ENCODE measurements around the gene ST6GAL1.

The ST6GAL1 gene

DNA sequence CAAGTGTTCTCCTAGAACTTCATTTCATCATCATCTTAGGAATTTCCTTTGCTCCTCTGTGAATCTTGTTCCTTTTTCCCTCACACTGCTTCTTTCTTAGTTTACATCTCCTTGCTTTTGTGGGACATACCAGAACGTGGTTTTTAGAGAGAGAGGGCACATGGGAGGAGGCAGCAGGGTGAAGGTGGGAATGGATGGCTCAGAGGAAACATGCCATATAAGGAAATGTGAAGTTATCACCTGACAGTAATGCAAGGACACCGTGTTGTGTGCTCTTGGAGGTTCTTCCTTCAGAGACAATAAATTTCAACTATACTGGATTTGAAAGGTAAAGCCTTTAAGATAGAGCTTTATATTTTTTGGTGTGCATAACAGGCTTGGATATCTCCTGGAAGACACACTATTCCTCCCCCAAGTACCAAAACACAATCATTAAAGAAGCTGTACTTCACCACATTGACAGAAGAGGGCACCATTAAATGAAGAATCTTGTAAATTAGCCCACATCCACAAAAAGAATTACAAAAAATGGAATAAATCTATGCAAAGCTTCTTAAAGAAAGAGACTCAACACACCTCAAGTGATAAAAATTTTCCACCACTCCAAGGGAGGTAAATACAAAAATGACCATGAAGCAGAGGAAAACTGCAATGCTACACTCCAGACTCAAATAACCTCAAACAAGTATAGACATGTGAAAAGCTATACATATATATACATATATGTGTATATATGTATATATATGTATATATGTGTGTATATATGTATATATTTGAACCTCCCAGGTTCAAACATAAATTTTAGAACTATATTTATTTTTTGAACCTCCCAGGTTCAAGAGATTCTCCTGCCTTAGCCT, 182.8 kb downstream of the ST6GAL1 start:
- DNase-seq (ENCODE audit: low read depth in 2 of 2), result no peak

DNA sequence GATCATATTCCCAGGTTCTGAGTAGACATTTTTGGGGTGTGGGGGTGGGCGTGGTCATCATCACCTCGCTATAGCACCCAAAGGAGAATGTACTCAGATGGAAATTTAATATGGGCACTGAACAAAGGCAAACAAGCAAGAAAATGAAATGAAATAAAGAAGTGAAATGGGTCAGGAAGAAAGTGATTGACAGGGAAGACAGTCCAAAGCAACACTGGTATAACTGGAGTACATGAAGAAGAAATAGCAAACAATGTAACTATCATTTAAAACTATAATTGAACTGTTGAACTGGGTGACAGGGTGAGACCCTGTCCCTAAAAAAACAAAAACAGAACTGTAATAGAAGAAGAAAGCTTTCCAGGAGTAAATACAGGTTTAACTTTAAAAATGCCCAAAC, 184.2 kb downstream of the ST6GAL1 start:
- no peak for DNase-seq (ENCODE audit: low read depth in 2 of 2)

DNA sequence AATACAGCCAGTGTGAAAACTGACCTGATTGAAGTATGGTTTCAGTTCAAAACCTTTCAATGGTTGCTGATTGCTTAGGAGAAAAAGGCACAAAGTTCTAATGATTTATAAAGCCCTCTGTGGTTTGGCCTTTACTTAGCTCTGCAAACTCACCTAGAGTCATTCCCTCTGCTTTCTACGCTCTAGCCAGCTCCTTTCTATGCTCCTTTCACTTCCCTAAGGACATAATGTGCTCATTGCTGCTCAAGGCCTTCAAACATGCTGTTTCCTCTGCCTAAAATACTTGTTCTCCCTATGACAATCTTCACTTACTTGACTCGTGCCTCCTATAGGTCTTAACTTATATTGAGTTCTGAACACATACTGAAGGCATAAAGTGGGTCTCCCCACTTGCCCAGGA, 190.0 kb downstream of the ST6GAL1 start:
- no peak for DNase-seq (ENCODE audit: low read depth in 2 of 2)

DNA sequence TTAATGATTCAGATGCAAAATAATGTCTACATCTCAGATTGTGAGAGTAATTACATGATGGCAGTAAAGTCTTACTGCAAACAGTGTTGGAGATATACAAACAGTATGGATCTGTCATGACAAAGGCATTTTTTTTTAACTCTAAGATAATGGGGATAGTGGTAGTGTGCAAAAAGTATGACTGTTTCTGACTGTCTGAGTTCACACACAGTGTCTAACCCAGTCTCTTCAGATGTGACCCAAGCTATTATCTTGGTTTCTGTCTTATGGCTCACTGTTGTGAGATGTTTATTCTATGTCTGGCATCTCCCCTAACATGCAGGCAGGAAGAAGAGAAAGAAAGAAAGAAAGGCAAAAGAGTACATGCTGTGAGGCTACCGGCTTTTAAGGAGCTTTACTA, 191.9 kb downstream of the ST6GAL1 start:
- DNase-seq (ENCODE audit: low read depth in 2 of 2), result no peak

DNA sequence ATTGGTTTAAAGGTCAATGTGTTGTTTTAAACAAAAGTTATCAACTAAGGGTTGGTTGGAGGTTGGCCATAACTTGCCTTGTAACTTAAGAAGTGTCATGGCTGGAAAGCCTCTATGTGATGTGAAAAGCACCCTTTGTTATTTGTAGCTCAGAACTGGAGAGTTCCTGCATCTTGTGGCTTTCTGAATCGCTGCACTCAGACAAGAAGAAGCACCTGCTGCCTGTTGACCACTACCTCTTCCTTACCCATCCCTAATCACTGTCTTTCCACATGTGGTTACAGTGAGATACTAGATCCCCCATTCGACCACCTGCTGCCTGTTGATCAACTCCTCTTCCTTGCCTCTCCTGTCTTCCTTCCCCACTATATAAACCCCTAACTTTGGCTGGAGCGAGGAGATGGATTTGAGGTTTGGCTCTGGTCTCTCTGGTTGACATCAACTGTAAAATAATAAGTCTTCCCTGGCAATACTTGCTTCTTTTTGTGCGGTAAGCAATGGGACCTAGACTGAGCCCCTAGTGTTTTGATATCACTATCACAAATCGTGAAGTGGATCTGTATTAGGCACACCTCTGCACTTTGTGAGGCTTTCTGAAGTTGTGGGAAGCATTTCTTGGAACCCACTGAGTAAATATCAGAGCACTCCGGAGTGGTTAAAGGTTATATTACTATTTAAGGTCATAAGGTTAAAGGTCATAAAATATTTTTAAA, 195.1 kb downstream of the ST6GAL1 start:
- DNase-seq (ENCODE audit: low read depth in 2 of 2), result no peak
